Ascending aorta (tissue), 2 donors: ENCODE results near the gene IFT43. TPM values are rescaled to one million over a fixed set of nuclear protein-coding genes. Genes with fewer than 3 reads are reported as not detected.

Experiments
- DNase-seq, 2 donors: peaks; one replicate each; pipeline ENCODE4 v3.0.0-alpha.2; 2019; ENCODE audit warnings: low spot score in 2 of 2
- H3K27ac ChIP-seq, 2 donors: fragments of 200-600 bp; sonication (generic); one replicate each; pipeline ENCODE4 v1.5.1; 2016 to 2017; ENCODE audit warnings: mild to moderate bottlenecking in 1 of 2
- H3K27me3 ChIP-seq: fragments of 200-600 bp; sonication (generic); one replicate; pipeline ENCODE4 v1.5.1; 2017
- H3K36me3 ChIP-seq, 2 donors: fragments of 200-600 bp; sonication (generic); one replicate each; pipeline ENCODE4 v1.5.1; 2016
- H3K4me1 ChIP-seq, 2 donors: fragments of 200-600 bp; sonication (generic); one replicate each; pipeline ENCODE4 v1.5.1; 2016 to 2017; ENCODE audit warnings: mild to moderate bottlenecking in 1 of 2
- H3K4me3 ChIP-seq, 2 donors: fragments of 200-600 bp; sonication (generic); one replicate each; pipeline ENCODE4 v1.5.1; 2016 to 2017; ENCODE audit warnings: mild to moderate bottlenecking in 1 of 2
- H3K9me3 ChIP-seq, 2 donors: fragments of 200-600 bp; sonication (generic); one replicate each; pipeline ENCODE4 v1.5.1; 2016
- CTCF ChIP-seq, 3 experiments: fragments of 200-600 bp in 2 of 3; fragments of 450-650 bp in 1 of 3; sonication (generic) in 2 of 3; IDR thresholded peaks; one replicate each; pipeline ENCODE4 v1.5.1; 2016 to 2019; ENCODE audit warnings: antibody characterized with exemption in 3 of 3, mild to moderate bottlenecking in 1 of 3, moderate library complexity in 1 of 3
- intact Hi-C: fragments of 100-400 bp; cut with DNase I; formaldehyde crosslinking; loops from one replicate; pipeline ENCODE4 v1.15.1; 2023
- total RNA-seq: library from RNA; depleted of rRNA; stranded (reverse); fragments of >200 nt; gene quantifications from one replicate; pipeline ENCODE4 v1.1.0, GENCODE V29; 2016

The IFT43 gene
- total RNA-seq, 1 donor from 2014 or later, result 84.0 TPM

- Histone ChIP-seq H3K4me3 (no peak overlapping the region), H3K36me3 (peaks cover 0 to 9% of the 10 kb centered on the region in 2 donors), H3K27ac (peak overlapping the region; percentile 87 to 100), H3K27me3 (no peaks in the 10 kb centered on the region), H3K4me1 (peaks cover 12 to 58% of the 10 kb centered on the region in 2 donors), H3K9me3 (no peaks in the 10 kb centered on the region)
- intact Hi-C loops, result no loop called here
- no peak for TF ChIP-seq CTCF (IDR thresholded peaks at IDR 0.05)
- no peak for DNase-seq
These were observed 8.0 kb downstream of the IFT43 start for GRCh38 chr14:75993567-75994041.

- Histone ChIP-seq H3K27me3 (no peaks in the 10 kb centered on the region), H3K27ac (peak overlapping the region; percentile 87 to 100), H3K4me1 (peaks cover 8 to 46% of the 10 kb centered on the region in 2 donors), H3K36me3 (peaks cover 2 to 11% of the 10 kb centered on the region in 2 donors), H3K9me3 (no peaks in the 10 kb centered on the region), H3K4me3 (peak overlapping the region in 1 of 2 donors; percentile 37)
- TF ChIP-seq CTCF (IDR thresholded peaks at IDR 0.05), result no peak
- DNase-seq, result peak; percentile 51 to 97
- intact Hi-C loops, result loop anchor here (1.0 kb wide), 1 partner anchor 17 kb away; no protein-coding TSS in a partner anchor
These were observed 9.9 kb downstream of the IFT43 start for GRCh38 chr14:75995372-75996041.

- intact Hi-C loops, result no loop called here
- peak overlapping the region; percentile 87 to 100 for H3K27ac ChIP-seq
- no peak for TF ChIP-seq CTCF (IDR thresholded peaks at IDR 0.05)
- peaks cover 3 to 21% of the 10 kb centered on the region in 2 donors for H3K36me3 ChIP-seq
- peaks cover 6 to 37% of the 10 kb centered on the region in 2 donors for H3K4me1 ChIP-seq
- no peaks in the 10 kb centered on the region for H3K9me3 ChIP-seq
- DNase-seq, result no peak
- H3K27me3 ChIP-seq, result no peaks in the 10 kb centered on the region
- no peak overlapping the region for H3K4me3 ChIP-seq
These were observed 10.9 kb downstream of the IFT43 start for GRCh38 chr14:75996488-75996887.

GRCh38 chr14:75999511-76000190 is 14.1 kb downstream of the IFT43 start:
- Histone ChIP-seq H3K27me3 (no peaks in the 10 kb centered on the region), H3K27ac (peak overlapping the region; percentile 58 to 100), H3K4me1 (peaks cover 0 to 7% of the 10 kb centered on the region in 2 donors), H3K36me3 (peaks cover 3 to 38% of the 10 kb centered on the region in 2 donors), H3K9me3 (no peaks in the 10 kb centered on the region), H3K4me3 (no peak overlapping the region)
- DNase-seq, result no peak
- TF ChIP-seq CTCF (IDR thresholded peaks at IDR 0.05), result no peak
- intact Hi-C loops, result no loop called here

- no peak overlapping the region for H3K4me3 ChIP-seq
- H3K27ac ChIP-seq, result peak overlapping the region; percentile 9 to 56
- no peak for DNase-seq
- peaks cover 0 to 4% of the 10 kb centered on the region in 2 donors for H3K4me1 ChIP-seq
- no peak for TF ChIP-seq CTCF (IDR thresholded peaks at IDR 0.05)
- H3K9me3 ChIP-seq, result no peaks in the 10 kb centered on the region
- peaks cover 19 to 55% of the 10 kb centered on the region in 2 donors for H3K36me3 ChIP-seq
- H3K27me3 ChIP-seq, result no peaks in the 10 kb centered on the region
- intact Hi-C loops, result no loop called here
These were observed 16.8 kb downstream of the IFT43 start for GRCh38 chr14:76002383-76002782.
